Hepatocyte (in vitro differentiated cells): ENCODE measurements around the gene ASCL3. TPM values are rescaled to one million over a fixed set of nuclear protein-coding genes. Genes with fewer than 3 reads are reported as not detected.

Experiments used
- DNase-seq: peaks from one replicate; pipeline ENCODE4 v3.0.0-alpha.2; 2016; ENCODE audit warnings: low spot score
- H2AFZ ChIP-seq: fragments of 200-600 bp; sonication (generic); 2 replicates; pipeline ENCODE4 v1.6.0; 2016; ENCODE audit warnings: antibody characterized with exemption, mild to moderate bottlenecking
- H3K27ac ChIP-seq: fragments of 200-600 bp; sonication (generic); 2 replicates; pipeline ENCODE4 v1.5.1; 2016; ENCODE audit warnings: mild to moderate bottlenecking
- H3K27me3 ChIP-seq: fragments of 200-600 bp; sonication (generic); 2 replicates; pipeline ENCODE4 v1.6.1; 2016
- H3K36me3 ChIP-seq: fragments of 200-600 bp; sonication (generic); replicated peaks from 2 replicates; pipeline ENCODE4 v1.5.1; 2016; ENCODE audit warnings: low read depth; ENCODE audit not compliant: insufficient read depth
- H3K4me1 ChIP-seq: fragments of 200-600 bp; sonication (generic); 2 replicates; pipeline ENCODE4 v1.5.1; 2016; ENCODE audit warnings: mild to moderate bottlenecking, moderate library complexity; ENCODE audit not compliant: insufficient read depth
- H3K4me2 ChIP-seq: fragments of 200-600 bp; sonication (generic); 2 replicates; pipeline ENCODE4 v1.6.0; 2016
- H3K4me3 ChIP-seq: fragments of 200-600 bp; sonication (generic); 2 replicates; pipeline ENCODE4 v1.5.1; 2016; ENCODE audit warnings: mild to moderate bottlenecking
- H3K79me2 ChIP-seq: fragments of 200-600 bp; sonication (generic); 2 replicates; pipeline ENCODE4 v1.6.0; 2017; ENCODE audit warnings: mild to moderate bottlenecking
- H3K9me2 ChIP-seq: fragments of 200-600 bp; sonication (generic); replicated peaks from 2 replicates; pipeline ENCODE4 v1.6.0; 2017; ENCODE audit warnings: mild to moderate bottlenecking; ENCODE audit not compliant: insufficient read depth
- H3K9me3 ChIP-seq: fragments of 200-600 bp; sonication (generic); 2 replicates; pipeline ENCODE4 v1.5.1; 2016; ENCODE audit warnings: low read depth, mild to moderate bottlenecking
- H4K20me1 ChIP-seq: fragments of 200-600 bp; sonication (generic); 2 replicates; pipeline ENCODE4 v1.6.0; 2016; ENCODE audit warnings: mild to moderate bottlenecking; ENCODE audit not compliant: insufficient read depth, poor library complexity, severe bottlenecking
- CTCF ChIP-seq: fragments of 200-600 bp; sonication (generic); IDR thresholded peaks from 2 replicates; pipeline ENCODE4 v1.5.1; 2016; ENCODE audit warnings: antibody characterized with exemption, mild to moderate bottlenecking; ENCODE audit not compliant: poor library complexity
- EZH2 ChIP-seq: fragments of 200-600 bp; sonication (generic); IDR thresholded peaks from 2 replicates; pipeline ENCODE4 v1.6.1; 2016; ENCODE audit warnings: antibody characterized with exemption, mild to moderate bottlenecking, borderline replicate concordance
- EZH2phosphoT487 ChIP-seq: fragments of 200-600 bp; sonication (generic); IDR thresholded peaks from one replicate; pipeline ENCODE4 v1.6.1; 2018; ENCODE audit warnings: antibody characterized with exemption, mild to moderate bottlenecking, low read depth, moderate library complexity; ENCODE audit not compliant: unreplicated experiment, severe bottlenecking
- WGBS: methylation state at CpG from one replicate; pipeline ENCODE4 v1.1.6; 2016; ENCODE audit warnings: low lambda C conversion rate; ENCODE audit errors: missing lambda C conversion rate; 5-methylcytosine and 5-hydroxymethylcytosine counted together
- polyA plus RNA-seq: library from polyadenylated mRNA; unstranded; fragments of >200 nt; fragmentation: Nextera tagmentation; extraction: Ambion mirVana; gene quantifications from 2 replicates; pipeline ENCODE4 v1.2.1, GENCODE V29; 2016
- total RNA-seq: library from RNA; depleted of rRNA; stranded (reverse); fragments of >200 nt; gene quantifications from 2 replicates; pipeline ENCODE4 v1.2.3, GENCODE V29; 2014

ASCL3 gene
- total RNA-seq (not detected in 2 replicates), polyA plus RNA-seq (not detected in 2 replicates)

GRCh38 chr11:8942518-8943066, at the start of gene ASCL3:
Gene ASCL3, minus strand, starts transcription at chr11:8943016. Its CDS starts 4,855 bp downstream, at chr11:8938161.
- no peaks in the 10 kb centered on the region for H3K36me3 ChIP-seq
- DNase-seq, result no peak
- no peak within 1 kb of the TSS for H2AFZ ChIP-seq
- H4K20me1 ChIP-seq, result no peaks in the 10 kb centered on the region
- no peaks in the 10 kb centered on the region for H3K27me3 ChIP-seq
- no peaks in the 10 kb centered on the region for H3K9me2 ChIP-seq
- TF ChIP-seq CTCF (no peak), EZH2phosphoT487 (no peak), EZH2 (no peak)
- H3K4me2 ChIP-seq, result no peak within 1 kb of the TSS
- no peak within 1 kb of the TSS for H3K27ac ChIP-seq
- no peaks in the 10 kb centered on the region for H3K79me2 ChIP-seq
- H3K4me1 ChIP-seq, result no peaks in the 10 kb centered on the region
- no peaks in the 10 kb centered on the region for H3K9me3 ChIP-seq
- WGBS, result 78% methylated on average over 5 of the region's 5 CpGs
- H3K4me3 ChIP-seq, result no peak within 1 kb of the TSS

- Histone ChIP-seq H3K4me1 (no peaks in the 10 kb centered on the region), H3K27me3 (peaks cover 3% of the 10 kb centered on the region), H3K4me2 (no peak overlapping the region), H3K36me3 (no peaks in the 10 kb centered on the region), H3K9me3 (no peaks in the 10 kb centered on the region), H2AFZ (no peak overlapping the region), H3K9me2 (no peaks in the 10 kb centered on the region), H3K79me2 (no peaks in the 10 kb centered on the region), H3K27ac (no peak overlapping the region), H4K20me1 (no peaks in the 10 kb centered on the region), H3K4me3 (no peak overlapping the region)
- no peak for DNase-seq
- TF ChIP-seq EZH2phosphoT487 (no peak), CTCF (no peak), EZH2 (no peak)
- 92% methylated on average over 1 of the region's 1 CpG for WGBS
Observed at GRCh38 chr11:8989453-8989852, 46.6 kb upstream of the ASCL3 start.

GRCh38 chr11:8988329-8989234, 45.8 kb upstream of the ASCL3 start:
- Histone ChIP-seq H3K27me3 (no peaks in the 10 kb centered on the region), H3K4me2 (no peak overlapping the region), H3K9me2 (no peaks in the 10 kb centered on the region), H3K4me1 (no peaks in the 10 kb centered on the region), H2AFZ (no peak overlapping the region), H3K9me3 (no peaks in the 10 kb centered on the region), H4K20me1 (no peaks in the 10 kb centered on the region), H3K79me2 (no peaks in the 10 kb centered on the region), H3K27ac (no peak overlapping the region), H3K4me3 (no peak overlapping the region), H3K36me3 (no peaks in the 10 kb centered on the region)
- TF ChIP-seq EZH2, result no peak
- no peak for TF ChIP-seq EZH2phosphoT487
- no peak for TF ChIP-seq CTCF
- DNase-seq, result peak; percentile 36
- WGBS, result 56% methylated on average over 3 of the region's 3 CpGs
